Smooth muscle cell (in vitro differentiated cells): Measurements from ENCODE around the gene VAMP8. TPM values are rescaled to one million over a fixed set of nuclear protein-coding genes. Genes with fewer than 3 reads are reported as not detected.
"Not testable (repeated sequence)": the region's sequence is repeated elsewhere in the genome, so short reads cannot be mapped to it uniquely, and the experiment has no call there.

Experiments used
- DNase-seq: peaks from one replicate; lab custom pipeline; 2025; ENCODE audit not compliant: unreplicated experiment; lab: John Stamatoyannopoulos, UW
- H2AFZ ChIP-seq: fragments of 200-600 bp; sonication (generic); 2 replicates; pipeline ENCODE4 v1.6.0; 2016; ENCODE audit warnings: antibody characterized with exemption, low read depth, mild to moderate bottlenecking
- H3F3A ChIP-seq: fragments of 200-600 bp; sonication (generic); 2 replicates; pipeline ENCODE4 v1.6.0; 2017; ENCODE audit warnings: antibody characterized with exemption, low read depth
- H3K27ac ChIP-seq: fragments of 200-600 bp; sonication (generic); 2 replicates; pipeline ENCODE4 v1.5.1; 2016; ENCODE audit warnings: low read depth, mild to moderate bottlenecking
- H3K27me3 ChIP-seq: fragments of 200-600 bp; sonication (generic); 2 replicates; pipeline ENCODE4 v1.6.1; 2016; ENCODE audit warnings: low read depth, mild to moderate bottlenecking
- H3K36me3 ChIP-seq: fragments of 200-600 bp; sonication (generic); 2 replicates; pipeline ENCODE4 v1.5.1; 2016; ENCODE audit warnings: low read depth
- H3K4me1 ChIP-seq: fragments of 200-600 bp; sonication (generic); 2 replicates; pipeline ENCODE4 v1.5.1; 2016; ENCODE audit warnings: low read depth
- H3K4me2 ChIP-seq: fragments of 200-600 bp; sonication (generic); 2 replicates; pipeline ENCODE4 v1.6.0; 2016; ENCODE audit warnings: mild to moderate bottlenecking
- H3K4me3 ChIP-seq: fragments of 200-600 bp; sonication (generic); 2 replicates; pipeline ENCODE4 v1.5.1; 2016; ENCODE audit warnings: mild to moderate bottlenecking
- H3K79me2 ChIP-seq: fragments of 200-600 bp; sonication (generic); 2 replicates; pipeline ENCODE4 v1.6.0; 2016; ENCODE audit warnings: low read depth, mild to moderate bottlenecking
- H3K9ac ChIP-seq: fragments of 200-600 bp; sonication (generic); 2 replicates; pipeline ENCODE4 v1.6.0; 2016; ENCODE audit warnings: low read depth
- H3K9me3 ChIP-seq: fragments of 200-600 bp; sonication (generic); replicated peaks from 2 replicates; pipeline ENCODE4 v1.5.1; 2016; ENCODE audit warnings: low read depth
- H4K20me1 ChIP-seq: fragments of 200-600 bp; sonication (generic); 2 replicates; pipeline ENCODE4 v1.6.0; 2016; ENCODE audit warnings: low read depth
- CTCF ChIP-seq: fragments of 200-600 bp; sonication (generic); IDR thresholded peaks from 2 replicates; pipeline ENCODE4 v1.5.1; 2017; ENCODE audit warnings: borderline replicate concordance, mild to moderate bottlenecking, antibody characterized with exemption; ENCODE audit not compliant: insufficient read depth, poor library complexity, severe bottlenecking
- WGBS: methylation state at CpG from one replicate; pipeline ENCODE4 v1.1.7; 2016; ENCODE audit warnings: low lambda C conversion rate; 5-methylcytosine and 5-hydroxymethylcytosine counted together
- polyA plus RNA-seq: library from polyadenylated mRNA; unstranded; fragments of >200 nt; fragmentation: Nextera tagmentation; extraction: Ambion mirVana; gene quantifications from 2 replicates; pipeline ENCODE4 v1.2.1, GENCODE V29; 2016
- total RNA-seq: library from RNA; depleted of rRNA; stranded (reverse); fragments of >200 nt; gene quantifications from 2 replicates; pipeline ENCODE4 v1.2.3, GENCODE V29; 2014

Gene VAMP8
- total and polyA plus RNA-seq, 2 experiments from 2014 or later = 15.1 to 17.5 TPM

DNA sequence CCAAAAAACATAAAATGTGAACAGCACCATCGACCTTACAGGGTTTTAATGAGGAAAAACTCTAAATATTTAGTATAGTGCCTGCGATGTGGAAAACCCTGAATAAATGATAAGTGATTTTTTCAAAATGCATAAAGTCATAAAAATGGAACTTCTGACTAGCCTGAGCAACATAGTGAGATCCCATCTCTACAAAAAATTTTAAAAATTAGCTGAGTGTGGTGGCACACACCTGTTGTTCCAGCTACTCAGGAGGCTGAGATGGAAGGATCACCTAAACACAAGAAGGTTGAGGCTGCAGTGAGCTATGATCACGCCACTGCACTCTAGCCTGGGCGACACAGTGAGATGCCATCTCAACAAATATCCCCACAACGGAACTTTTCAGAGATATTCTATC is 20.3 kb upstream of the VAMP8 start:
- no peak for DNase-seq
- H3K4me3 ChIP-seq = no peak overlapping the region
- peaks cover 10% of the 10 kb centered on the region for H4K20me1 ChIP-seq
- no peak overlapping the region for H2AFZ ChIP-seq
- H3K27ac ChIP-seq = no peak overlapping the region
- 99% methylated on average over 5 of the region's 5 CpGs for WGBS
- no peak for TF ChIP-seq CTCF
- peaks cover 11% of the 10 kb centered on the region for H3K4me1 ChIP-seq
- no peaks in the 10 kb centered on the region for H3K27me3 ChIP-seq
- H3F3A ChIP-seq = peaks cover 4% of the 10 kb centered on the region
- no peaks in the 10 kb centered on the region for H3K9me3 ChIP-seq
- H3K9ac ChIP-seq = no peak overlapping the region
- peaks cover 39% of the 10 kb centered on the region for H3K79me2 ChIP-seq
- no peak overlapping the region for H3K4me2 ChIP-seq
- H3K36me3 ChIP-seq = peaks cover 3% of the 10 kb centered on the region

DNA sequence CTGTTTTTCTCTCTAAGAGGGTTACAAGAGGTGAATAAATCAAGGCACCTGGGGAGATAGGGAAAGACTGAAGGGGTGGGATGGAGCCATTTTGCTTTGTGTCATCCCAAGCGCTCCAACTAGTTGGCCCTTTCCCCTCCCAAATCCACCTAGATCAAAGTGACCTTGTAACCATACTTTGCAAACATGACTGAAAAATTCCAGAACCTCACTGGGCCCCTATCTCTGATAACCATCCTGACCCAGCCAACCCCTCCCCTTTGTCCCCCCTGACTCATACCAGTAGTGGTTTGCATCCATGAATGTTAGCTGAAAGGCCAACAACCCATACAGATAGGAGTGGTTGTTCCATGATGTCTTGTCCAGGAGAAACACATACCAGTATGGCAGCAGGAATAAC is 19.2 kb upstream of the VAMP8 start:
- no peak for DNase-seq
- Histone ChIP-seq H3K4me1 (peaks cover 11% of the 10 kb centered on the region), H3K4me2 (no peak overlapping the region), H3K9me3 (no peaks in the 10 kb centered on the region), H3K36me3 (peaks cover 3% of the 10 kb centered on the region), H3F3A (no peaks in the 10 kb centered on the region), H3K9ac (no peak overlapping the region), H3K79me2 (peaks cover 39% of the 10 kb centered on the region), H3K4me3 (no peak overlapping the region), H3K27ac (no peak overlapping the region), H3K27me3 (no peaks in the 10 kb centered on the region), H4K20me1 (peaks cover 10% of the 10 kb centered on the region), H2AFZ (no peak overlapping the region)
- no peak for TF ChIP-seq CTCF
- WGBS = 95% methylated on average over 1 of the region's 1 CpG

DNA sequence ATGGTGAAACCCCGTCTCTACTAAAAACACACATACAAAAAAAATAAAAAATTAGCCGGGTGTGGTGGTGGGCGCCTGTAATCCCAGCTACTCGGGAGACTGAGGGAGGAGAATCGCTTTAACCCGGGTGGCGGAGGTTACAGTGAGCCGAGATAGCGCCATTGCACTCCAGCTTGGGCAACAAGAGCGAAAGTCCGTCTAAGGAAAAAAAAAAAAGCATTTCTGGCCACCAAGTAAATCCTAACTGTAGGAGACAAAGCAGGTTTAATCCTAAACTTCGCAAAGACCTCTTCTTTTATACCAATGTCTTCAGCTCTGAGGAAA is 17.0 kb upstream of the VAMP8 start:
- H3K9me3 ChIP-seq, H2AFZ ChIP-seq: not testable (repeated sequence)

DNA sequence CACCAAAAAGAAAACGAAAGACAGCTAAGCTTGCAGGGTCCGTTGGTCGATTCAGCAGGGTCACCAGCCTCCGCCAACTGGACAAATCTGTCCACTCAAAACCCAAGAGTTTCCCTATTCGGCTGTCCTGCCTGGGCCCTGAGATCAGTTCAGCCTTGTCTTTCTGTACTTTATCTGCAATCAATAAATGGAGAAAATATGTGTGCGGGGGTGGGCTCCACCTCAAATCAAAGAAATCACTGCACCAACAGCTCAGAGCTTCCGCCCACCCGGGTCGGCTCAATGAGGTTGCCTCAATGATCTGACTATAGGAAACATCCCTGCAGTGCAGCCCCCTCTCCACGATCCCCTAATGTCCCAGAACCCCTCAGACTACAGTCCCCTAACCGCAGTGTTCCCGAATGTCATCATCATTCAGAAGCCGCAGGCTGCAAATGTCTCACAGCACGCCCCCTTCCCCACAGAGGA is 16.5 kb upstream of the VAMP8 start:
- H3F3A ChIP-seq = no peaks in the 10 kb centered on the region
- no peaks in the 10 kb centered on the region for H3K27me3 ChIP-seq
- no peak for TF ChIP-seq CTCF
- H3K4me2 ChIP-seq = peak overlapping the region; percentile 97
- peaks cover 10% of the 10 kb centered on the region for H4K20me1 ChIP-seq
- H3K9ac ChIP-seq = peak overlapping the region; percentile 81
- peak overlapping the region; percentile 97 for H2AFZ ChIP-seq
- peak overlapping the region; percentile 51 for H3K27ac ChIP-seq
- no peak for DNase-seq
- peaks cover 39% of the 10 kb centered on the region for H3K79me2 ChIP-seq
- no peaks in the 10 kb centered on the region for H3K9me3 ChIP-seq
- peaks cover 3% of the 10 kb centered on the region for H3K36me3 ChIP-seq
- peak overlapping the region; percentile 84 for H3K4me3 ChIP-seq
- WGBS = 6% methylated on average over 13 of the region's 14 CpGs
- H3K4me1 ChIP-seq = peaks cover 11% of the 10 kb centered on the region

More for the DNA sequence above, 17.0 kb upstream of the VAMP8 start:
- not testable (repeated sequence) for H4K20me1 ChIP-seq, DNase-seq, H3F3A ChIP-seq, H3K36me3 ChIP-seq, H3K27me3 ChIP-seq, H3K27ac ChIP-seq
- 88% methylated on average over 12 of the region's 12 CpGs for WGBS
- Histone ChIP-seq H3K79me2 (peaks cover 39% of the 10 kb centered on the region), H3K4me2 (peak overlapping the region; percentile 97), H3K9ac (peak overlapping the region; percentile 81), H3K4me3 (peak overlapping the region; percentile 84), H3K4me1 (peaks cover 11% of the 10 kb centered on the region)
